Measurements from ENCODE around the gene CCDC148. TPM values are rescaled to one million over a fixed set of nuclear protein-coding genes. Genes with fewer than 3 reads are reported as not detected.

Gene CCDC148
- total and polyA plus RNA-seq, 2 donors (not counting 3 experiments of a cell fraction or from before 2014, with no cell fraction given): 0.04 to 0.69 TPM

DNA sequence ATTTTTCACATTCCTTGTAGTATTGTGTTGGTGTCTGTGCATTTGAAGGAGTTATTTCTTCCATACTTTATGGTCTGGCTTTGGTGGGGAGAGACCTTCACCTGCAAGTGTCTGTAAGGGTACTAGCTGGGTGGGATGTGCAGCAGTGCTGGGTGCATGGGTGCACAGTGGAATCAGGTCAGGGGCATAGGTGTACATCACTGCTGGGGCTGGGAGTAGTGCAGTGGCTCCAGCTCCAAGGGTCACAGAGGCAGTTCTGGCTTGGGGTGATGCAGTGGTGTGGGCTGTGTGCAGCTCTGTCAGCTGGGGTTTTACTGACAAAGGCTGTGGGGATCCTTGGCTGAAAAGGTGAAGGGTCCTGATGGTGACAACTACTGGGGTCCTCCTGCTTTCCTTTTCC lies 44.8 kb downstream of the CCDC148 start:
- Histone ChIP-seq H3K36me3 (ENCODE audit: control insufficient read depth in 2 of 2, extremely low read depth in 1 of 2, insufficient read depth in 2 of 2, low read length in 2 of 2) (no peaks in the 10 kb centered on the region), H3K4me3 (replicated peaks in 1 of 3; ENCODE audit: insufficient read depth in 1 of 3, low read depth in 1 of 3, low read length in 3 of 3) (no peak overlapping the region), H2AFZ (ENCODE audit: low read depth, low read length) (no peak overlapping the region), H3K4me1 (ENCODE audit: control insufficient read depth, extremely low read depth, insufficient read depth, low read length) (no peaks in the 10 kb centered on the region), H3K27me3 (ENCODE audit: control insufficient read depth in 2 of 2, insufficient read depth in 2 of 2, low read length in 2 of 2) (peaks cover 0 to 6% of the 10 kb centered on the region in 2 experiments), H3K9me1 (replicated peaks; ENCODE audit: control insufficient read depth, extremely low read depth, insufficient read depth, low read length) (no peaks in the 10 kb centered on the region), H3K9ac (replicated peaks; ENCODE audit: extremely low read depth, insufficient read depth, low read length) (no peak overlapping the region), H3K79me2 (ENCODE audit: control insufficient read depth, insufficient read depth, low read length) (no peaks in the 10 kb centered on the region), H3K9me3 (replicated peaks; ENCODE audit: control insufficient read depth, insufficient read depth, low read length) (no peaks in the 10 kb centered on the region), H3K4me2 (ENCODE audit: insufficient read depth, low read length) (no peak overlapping the region), H4K20me1 (replicated peaks; ENCODE audit: control insufficient read depth, extremely low read depth, insufficient read depth, low read length) (no peaks in the 10 kb centered on the region), H3K27ac (ENCODE audit: insufficient read depth, low read depth, low read length) (no peak overlapping the region)
- FAIRE-seq (no peak), DNase-seq (ENCODE audit: low read depth, low spot score) (no peak)
- TF ChIP-seq MYC (IDR thresholded peaks at IDR 0.05; ENCODE audit: low read depth, low read length) (no peak), JUN (IDR thresholded peaks at IDR 0.05; ENCODE audit: borderline replicate concordance, insufficient read depth, insufficient read length, low read depth) (no peak), POLR2A (IDR thresholded peaks at IDR 0.05; ENCODE audit: low read depth, low read length) (no peak), POLR2AphosphoS5 (IDR thresholded peaks at IDR 0.05; ENCODE audit: insufficient read depth, low read depth, low read length) (no peak), GATA2 (IDR thresholded peaks at IDR 0.05; ENCODE audit: insufficient read depth, insufficient read length, low read depth, low read length) (no peak), EZH2 (IDR thresholded peaks at IDR 0.05; ENCODE audit: borderline replicate concordance, low read depth, low read length, severe bottlenecking) (no peak), FOS (IDR thresholded peaks at IDR 0.05; ENCODE audit: borderline replicate concordance, insufficient read depth, low read length) (no peak)
- TF ChIP-seq, protein P1, sequence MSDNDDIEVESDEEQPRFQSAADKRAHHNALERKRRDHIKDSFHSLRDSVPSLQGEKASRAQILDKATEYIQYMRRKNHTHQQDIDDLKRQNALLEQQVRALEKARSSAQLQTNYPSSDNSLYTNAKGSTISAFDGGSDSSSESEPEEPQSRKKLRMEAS (IDR thresholded peaks at IDR 0.05; ENCODE audit: insufficient read depth, insufficient read length): no peak
- TF ChIP-seq, protein P2, sequence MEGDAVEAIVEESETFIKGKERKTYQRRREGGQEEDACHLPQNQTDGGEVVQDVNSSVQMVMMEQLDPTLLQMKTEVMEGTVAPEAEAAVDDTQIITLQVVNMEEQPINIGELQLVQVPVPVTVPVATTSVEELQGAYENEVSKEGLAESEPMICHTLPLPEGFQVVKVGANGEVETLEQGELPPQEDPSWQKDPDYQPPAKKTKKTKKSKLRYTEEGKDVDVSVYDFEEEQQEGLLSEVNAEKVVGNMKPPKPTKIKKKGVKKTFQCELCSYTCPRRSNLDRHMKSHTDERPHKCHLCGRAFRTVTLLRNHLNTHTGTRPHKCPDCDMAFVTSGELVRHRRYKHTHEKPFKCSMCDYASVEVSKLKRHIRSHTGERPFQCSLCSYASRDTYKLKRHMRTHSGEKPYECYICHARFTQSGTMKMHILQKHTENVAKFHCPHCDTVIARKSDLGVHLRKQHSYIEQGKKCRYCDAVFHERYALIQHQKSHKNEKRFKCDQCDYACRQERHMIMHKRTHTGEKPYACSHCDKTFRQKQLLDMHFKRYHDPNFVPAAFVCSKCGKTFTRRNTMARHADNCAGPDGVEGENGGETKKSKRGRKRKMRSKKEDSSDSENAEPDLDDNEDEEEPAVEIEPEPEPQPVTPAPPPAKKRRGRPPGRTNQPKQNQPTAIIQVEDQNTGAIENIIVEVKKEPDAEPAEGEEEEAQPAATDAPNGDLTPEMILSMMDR (IDR thresholded peaks at IDR 0.05; ENCODE audit: extremely low read depth in 1 of 2, insufficient read depth in 1 of 2, low read depth in 1 of 2, low read length in 2 of 2): no peak
- dilution Hi-C loops (cut with MboI; ENCODE audit: extremely low pct_ligation_motif_present, low sequenced_read_pairs) (no loop called here), intact Hi-C loops (cut with micrococcal nuclease) (no loop called here)
- POLR2A ChIA-PET: no interaction called here
- BruUV-seq (replicated peaks): no TSS peak
- CTCF ChIA-PET: interaction anchor here (1.3 kb wide), 1 partner anchor 8 kb away, joined by 4 read pairs; no protein-coding TSS in a partner anchor

Measured in endothelial cell of umbilical vein (primary cell).